Mesothelial cell of epicardium (in vitro differentiated cells): ENCODE measurements around the gene CTXN3. TPM values are rescaled to one million over a fixed set of nuclear protein-coding genes. Genes with fewer than 3 reads are reported as not detected.

Experiments
- DNase-seq, 2 experiments: peaks; one replicate each; pipeline ENCODE4 v3.0.0; 2021; ENCODE audit warnings: low spot score in 2 of 2; ENCODE audit not compliant: unreplicated experiment in 2 of 2
- H3K27ac Mint-ChIP-seq: 2 replicates; pipeline ENCODE4 v1.8.0; 2021; ENCODE audit warnings: mixed read lengths
- H3K27me3 Mint-ChIP-seq: 2 replicates; pipeline ENCODE4 v1.8.0; 2021; ENCODE audit warnings: low read depth, mixed read lengths
- H3K36me3 Mint-ChIP-seq: 2 replicates; pipeline ENCODE4 v1.8.0; 2021; ENCODE audit warnings: mixed read lengths
- H3K4me1 Mint-ChIP-seq: 2 replicates; pipeline ENCODE4 v1.8.0; 2021; ENCODE audit warnings: mixed read lengths
- H3K4me3 Mint-ChIP-seq: 2 replicates; pipeline ENCODE4 v1.8.0; 2021; ENCODE audit warnings: mild to moderate bottlenecking, moderate library complexity, mixed read lengths
- H3K9me3 Mint-ChIP-seq: 2 replicates; pipeline ENCODE4 v1.8.0; 2021; ENCODE audit warnings: mixed read lengths
- total RNA-seq: library from RNA; stranded (reverse); gene quantifications from 3 replicates; pipeline ENCODE4 v1.2.1, GENCODE V29; 2021
- TF ChIP-seq, protein P1 (sequence below): fragments of 200-600 bp; sonication (generic); IDR thresholded peaks from one replicate; pipeline ENCODE4 v1.5.0; 2021; ENCODE audit warnings: antibody characterized with exemption; ENCODE audit not compliant: unreplicated experiment

The CTXN3 gene
- total RNA-seq, 1 donor from 2014 or later: not detected

DNA sequence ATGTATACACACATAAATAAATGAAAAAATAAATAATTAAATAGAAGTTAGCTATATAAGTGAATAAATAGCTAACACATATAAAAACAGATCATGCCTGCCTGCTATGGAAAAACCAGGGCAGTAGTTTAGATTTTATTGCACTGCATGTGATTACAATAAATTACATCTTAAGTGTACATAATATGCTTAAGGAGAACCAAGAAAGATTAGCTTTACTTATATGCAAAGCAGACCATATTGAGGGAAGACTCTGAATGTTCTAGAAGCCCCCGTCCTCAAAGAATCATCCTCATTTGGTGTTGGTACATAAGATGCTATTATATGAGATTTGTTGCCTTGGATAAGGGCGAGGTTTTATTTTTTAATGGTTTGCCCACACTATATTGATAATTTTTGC is 5.9 kb upstream of the CTXN3 start:
- Mint-ChIP-seq H3K4me3 (no peak overlapping the region), H3K27ac (no peak overlapping the region), H3K36me3 (no peaks in the 10 kb centered on the region), H3K9me3 (no peaks in the 10 kb centered on the region), H3K4me1 (peaks cover 2% of the 10 kb centered on the region), H3K27me3 (peaks cover 7% of the 10 kb centered on the region)
- DNase-seq: no peak
- TF ChIP-seq, protein P1, sequence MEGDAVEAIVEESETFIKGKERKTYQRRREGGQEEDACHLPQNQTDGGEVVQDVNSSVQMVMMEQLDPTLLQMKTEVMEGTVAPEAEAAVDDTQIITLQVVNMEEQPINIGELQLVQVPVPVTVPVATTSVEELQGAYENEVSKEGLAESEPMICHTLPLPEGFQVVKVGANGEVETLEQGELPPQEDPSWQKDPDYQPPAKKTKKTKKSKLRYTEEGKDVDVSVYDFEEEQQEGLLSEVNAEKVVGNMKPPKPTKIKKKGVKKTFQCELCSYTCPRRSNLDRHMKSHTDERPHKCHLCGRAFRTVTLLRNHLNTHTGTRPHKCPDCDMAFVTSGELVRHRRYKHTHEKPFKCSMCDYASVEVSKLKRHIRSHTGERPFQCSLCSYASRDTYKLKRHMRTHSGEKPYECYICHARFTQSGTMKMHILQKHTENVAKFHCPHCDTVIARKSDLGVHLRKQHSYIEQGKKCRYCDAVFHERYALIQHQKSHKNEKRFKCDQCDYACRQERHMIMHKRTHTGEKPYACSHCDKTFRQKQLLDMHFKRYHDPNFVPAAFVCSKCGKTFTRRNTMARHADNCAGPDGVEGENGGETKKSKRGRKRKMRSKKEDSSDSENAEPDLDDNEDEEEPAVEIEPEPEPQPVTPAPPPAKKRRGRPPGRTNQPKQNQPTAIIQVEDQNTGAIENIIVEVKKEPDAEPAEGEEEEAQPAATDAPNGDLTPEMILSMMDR: no peak

DNA sequence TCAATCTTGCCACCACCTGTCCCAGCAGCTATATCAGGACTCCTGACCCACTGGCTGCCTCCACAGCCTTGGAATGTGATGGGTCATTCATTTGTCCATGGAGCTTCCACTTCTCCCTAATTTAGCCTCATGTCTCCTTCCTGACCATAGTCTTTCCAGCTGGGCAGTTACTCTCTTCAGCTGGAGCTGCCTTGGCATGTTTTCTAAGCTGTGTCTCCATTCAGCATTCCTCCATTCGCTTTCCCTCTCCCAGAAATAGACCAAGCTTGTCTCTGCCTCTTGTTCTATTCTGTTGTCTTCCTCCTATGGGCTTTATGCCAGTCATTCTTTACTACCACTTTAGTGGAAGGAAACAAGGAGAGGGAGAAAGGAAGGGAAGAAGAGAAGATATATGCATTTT is 5.3 kb upstream of the CTXN3 start:
- Mint-ChIP-seq H3K36me3 (no peaks in the 10 kb centered on the region), H3K4me1 (peaks cover 2% of the 10 kb centered on the region), H3K9me3 (no peaks in the 10 kb centered on the region), H3K27ac (no peak overlapping the region), H3K4me3 (no peak overlapping the region), H3K27me3 (peaks cover 4% of the 10 kb centered on the region)
- TF ChIP-seq, protein P1: no peak
- DNase-seq: no peak

DNA sequence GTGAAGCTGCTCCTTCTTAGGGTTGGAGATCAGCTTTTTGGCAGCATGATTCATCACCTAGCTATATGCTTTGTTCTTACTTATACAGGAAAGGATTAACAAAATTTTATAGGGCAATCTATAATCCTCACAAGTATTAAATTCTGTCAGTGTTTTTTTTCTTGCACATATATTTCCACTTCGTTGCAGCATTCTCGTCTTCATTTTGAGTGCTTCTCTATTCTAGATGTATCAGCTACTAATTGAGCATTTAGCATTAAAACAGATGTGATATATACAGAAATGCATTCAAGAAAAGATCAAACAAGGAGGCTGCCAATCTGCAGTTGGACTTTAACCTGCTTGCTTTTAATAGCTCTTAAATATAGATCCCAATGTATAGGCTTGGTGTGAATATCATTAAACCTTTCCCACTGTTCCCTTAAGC is 3.6 kb upstream of the CTXN3 start:
- Mint-ChIP-seq H3K27me3 (peaks cover 10% of the 10 kb centered on the region), H3K4me1 (peaks cover 8% of the 10 kb centered on the region), H3K36me3 (no peaks in the 10 kb centered on the region), H3K9me3 (no peaks in the 10 kb centered on the region), H3K27ac (no peak overlapping the region), H3K4me3 (no peak overlapping the region)
- DNase-seq: no peak
- TF ChIP-seq, protein P1: no peak

DNA sequence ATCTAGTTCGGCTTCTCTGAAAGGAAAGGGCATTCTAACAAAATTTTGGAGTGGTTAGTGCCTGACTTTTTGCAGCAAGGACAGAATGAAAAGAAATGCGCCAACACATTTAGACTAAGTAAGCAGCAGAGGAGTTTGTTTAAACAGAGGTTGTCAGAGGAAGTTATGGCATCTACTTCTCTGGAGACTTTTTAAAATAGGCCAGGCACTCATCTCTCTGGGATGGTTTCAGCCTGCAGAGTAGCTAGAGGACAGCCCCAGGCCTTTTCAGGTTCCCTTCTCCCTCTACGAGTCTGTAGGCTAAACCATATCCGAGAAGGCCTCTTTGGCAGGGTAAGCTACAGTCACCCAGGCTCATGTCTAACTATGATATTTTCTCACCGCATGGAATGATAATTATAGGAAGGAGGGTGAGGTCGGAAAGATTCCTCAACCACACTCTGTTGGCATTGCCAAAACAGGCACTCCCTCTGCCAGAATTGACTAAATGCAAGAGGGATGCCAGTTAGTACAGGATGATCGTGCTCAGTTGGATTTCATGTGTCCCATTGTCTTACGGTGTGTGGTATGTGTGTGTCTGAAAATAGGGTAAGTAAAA is 1.4 kb upstream of the CTXN3 start:
- no peak overlapping the region for H3K27ac Mint-ChIP-seq
- H3K9me3 Mint-ChIP-seq: no peaks in the 10 kb centered on the region
- peaks cover 12% of the 10 kb centered on the region for H3K27me3 Mint-ChIP-seq
- no peaks in the 10 kb centered on the region for H3K36me3 Mint-ChIP-seq
- H3K4me3 Mint-ChIP-seq: no peak overlapping the region
- peaks cover 8% of the 10 kb centered on the region for H3K4me1 Mint-ChIP-seq
- TF ChIP-seq, protein P1: no peak
- DNase-seq: no peak

DNA sequence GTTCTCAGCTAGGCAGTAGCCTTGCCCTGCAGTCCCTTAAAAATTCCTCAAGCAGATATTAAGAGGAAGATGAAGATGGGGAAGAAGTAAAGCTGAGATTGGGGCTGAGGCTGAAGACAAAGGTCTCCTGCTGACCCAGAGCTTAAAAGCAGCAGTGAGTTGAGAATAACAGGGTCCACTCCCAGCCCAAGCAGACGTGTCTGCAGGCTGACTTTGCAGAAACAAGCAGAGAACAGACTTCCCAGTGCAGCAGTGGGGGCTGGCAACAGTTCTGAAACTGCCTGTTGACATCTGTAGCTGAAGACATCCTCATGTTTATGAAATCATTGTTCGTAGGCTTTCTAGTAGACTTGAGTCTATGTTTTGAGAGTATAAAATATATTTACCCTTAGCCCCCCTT is 1.1 kb downstream of the CTXN3 start:
- Mint-ChIP-seq H3K27ac (no peak overlapping the region), H3K9me3 (no peaks in the 10 kb centered on the region), H3K27me3 (peaks cover 20% of the 10 kb centered on the region), H3K36me3 (no peaks in the 10 kb centered on the region), H3K4me3 (no peak overlapping the region), H3K4me1 (peaks cover 8% of the 10 kb centered on the region)
- DNase-seq: no peak
- TF ChIP-seq, protein P1: no peak

DNA sequence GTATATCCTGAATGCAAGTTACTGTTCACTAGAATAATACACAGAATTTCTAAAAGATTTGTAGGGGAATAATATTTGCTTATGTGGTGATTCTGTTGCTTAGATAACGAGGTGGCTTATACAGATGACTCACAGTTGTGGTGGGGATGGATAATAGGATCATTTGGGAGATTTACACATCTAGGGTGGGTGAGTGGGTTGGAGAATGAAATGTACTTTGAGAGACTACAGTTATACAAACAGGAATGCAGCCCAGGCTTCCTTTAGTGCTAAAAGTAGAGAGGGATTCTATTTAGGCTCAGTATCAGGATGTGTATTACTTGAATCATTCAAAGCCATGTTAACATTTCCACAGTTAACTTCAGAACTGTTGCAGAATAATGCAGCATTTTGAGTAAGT is 1.8 kb downstream of the CTXN3 start:
- Mint-ChIP-seq H3K9me3 (no peaks in the 10 kb centered on the region), H3K27ac (no peak overlapping the region), H3K36me3 (no peaks in the 10 kb centered on the region), H3K4me3 (no peak overlapping the region), H3K27me3 (peaks cover 20% of the 10 kb centered on the region), H3K4me1 (peaks cover 6% of the 10 kb centered on the region)
- no peak for DNase-seq
- TF ChIP-seq, protein P1: no peak
